Activated B cell treated with CpG ODN at 0.5 μM for 24 hours (primary cell): ENCODE measurements around the gene TCFL5. TPM values are rescaled to one million over a fixed set of nuclear protein-coding genes. Genes with fewer than 3 reads are reported as not detected.

Experiments used
- ATAC-seq: fragments of 200-7000 bp; cut with Tn5 transposase; one replicate; pipeline ENCODE4 v1.10.0; 2021; ENCODE audit warnings: low read depth, mild to moderate bottlenecking, moderate library complexity
- CTCF ChIA-PET: fragments of 350-600 bp; sonication (Branson Sonifier 250); formaldehyde crosslinking; loops from one replicate; lab custom pipeline; 2021; ENCODE audit warnings: antibody characterized with exemption; lab: Charles Lee
- POLR2A ChIA-PET: fragments of 350-600 bp; sonication (Branson Sonifier 250); formaldehyde crosslinking; loops from one replicate; lab custom pipeline; 2021; ENCODE audit warnings: antibody characterized with exemption; lab: Charles Lee
- DNase-seq: peaks from one replicate; pipeline ENCODE4 v3.0.0; 2022
- H3K27ac Mint-ChIP-seq: one replicate; pipeline ENCODE4 v1.8.0; 2020; ENCODE audit warnings: mixed read lengths
- H3K27me3 Mint-ChIP-seq: one replicate; pipeline ENCODE4 v1.8.0; 2021; ENCODE audit warnings: mixed read lengths
- H3K36me3 Mint-ChIP-seq: one replicate; pipeline ENCODE4 v1.8.0; 2021; ENCODE audit warnings: low read depth, mixed read lengths
- H3K4me1 Mint-ChIP-seq: one replicate; pipeline ENCODE4 v1.8.0; 2021; ENCODE audit warnings: mixed read lengths
- H3K4me3 Mint-ChIP-seq: one replicate; pipeline ENCODE4 v1.8.0; 2020; ENCODE audit warnings: mild to moderate bottlenecking, mixed read lengths
- H3K9me3 Mint-ChIP-seq: one replicate; pipeline ENCODE4 v1.8.0; 2020; ENCODE audit warnings: mixed read lengths
- intact Hi-C: fragments of 100-400 bp; cut with micrococcal nuclease; formaldehyde crosslinking; loops from one replicate; pipeline ENCODE4 v1.15.1; 2024
- total RNA-seq: library from RNA; stranded (reverse); gene quantifications from 2 replicates; pipeline ENCODE4 v1.2.3, GENCODE V29; 2022
- TF ChIP-seq, protein P1 (sequence below): fragments of 200-600 bp; IDR thresholded peaks from one replicate; pipeline ENCODE4 v1.8.0; 2022; ENCODE audit warnings: antibody characterized with exemption, mild to moderate bottlenecking

The TCFL5 gene
- total RNA-seq, 1 donor from 2014 or later = 54.5 TPM

DNA sequence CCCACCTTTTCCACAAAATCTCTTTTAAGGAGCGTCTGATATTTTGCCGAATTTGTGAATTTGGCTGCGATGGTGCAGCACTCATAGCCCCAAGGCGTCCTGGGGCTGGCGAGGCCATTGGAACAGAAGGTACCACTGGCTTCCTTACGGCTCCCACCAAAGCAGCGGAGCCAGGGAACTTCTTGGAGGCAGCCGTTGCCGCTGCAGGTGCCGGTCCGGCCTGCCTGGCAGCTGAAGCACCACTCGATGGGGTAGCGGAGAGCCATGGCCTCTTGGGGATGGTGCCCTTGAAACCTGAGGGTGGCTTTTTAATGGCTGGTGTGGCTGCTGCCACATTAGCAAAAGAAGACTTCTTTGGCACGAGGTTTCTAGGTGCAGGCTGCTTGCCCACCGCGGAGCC is 34.9 kb upstream of the TCFL5 start:
- ChIA-PET CTCF (no interaction called here), POLR2A (no interaction called here)
- no peak overlapping the region for H3K4me3 Mint-ChIP-seq
- DNase-seq = no peak
- H3K27ac Mint-ChIP-seq = no peak overlapping the region
- TF ChIP-seq, protein P1, sequence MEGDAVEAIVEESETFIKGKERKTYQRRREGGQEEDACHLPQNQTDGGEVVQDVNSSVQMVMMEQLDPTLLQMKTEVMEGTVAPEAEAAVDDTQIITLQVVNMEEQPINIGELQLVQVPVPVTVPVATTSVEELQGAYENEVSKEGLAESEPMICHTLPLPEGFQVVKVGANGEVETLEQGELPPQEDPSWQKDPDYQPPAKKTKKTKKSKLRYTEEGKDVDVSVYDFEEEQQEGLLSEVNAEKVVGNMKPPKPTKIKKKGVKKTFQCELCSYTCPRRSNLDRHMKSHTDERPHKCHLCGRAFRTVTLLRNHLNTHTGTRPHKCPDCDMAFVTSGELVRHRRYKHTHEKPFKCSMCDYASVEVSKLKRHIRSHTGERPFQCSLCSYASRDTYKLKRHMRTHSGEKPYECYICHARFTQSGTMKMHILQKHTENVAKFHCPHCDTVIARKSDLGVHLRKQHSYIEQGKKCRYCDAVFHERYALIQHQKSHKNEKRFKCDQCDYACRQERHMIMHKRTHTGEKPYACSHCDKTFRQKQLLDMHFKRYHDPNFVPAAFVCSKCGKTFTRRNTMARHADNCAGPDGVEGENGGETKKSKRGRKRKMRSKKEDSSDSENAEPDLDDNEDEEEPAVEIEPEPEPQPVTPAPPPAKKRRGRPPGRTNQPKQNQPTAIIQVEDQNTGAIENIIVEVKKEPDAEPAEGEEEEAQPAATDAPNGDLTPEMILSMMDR = no peak
- H3K9me3 Mint-ChIP-seq = no peaks in the 10 kb centered on the region
- H3K36me3 Mint-ChIP-seq = peaks cover 53% of the 10 kb centered on the region
- intact Hi-C loops = no loop called here
- no peaks in the 10 kb centered on the region for H3K27me3 Mint-ChIP-seq
- no peak for ATAC-seq
- peaks cover 25% of the 10 kb centered on the region for H3K4me1 Mint-ChIP-seq

DNA sequence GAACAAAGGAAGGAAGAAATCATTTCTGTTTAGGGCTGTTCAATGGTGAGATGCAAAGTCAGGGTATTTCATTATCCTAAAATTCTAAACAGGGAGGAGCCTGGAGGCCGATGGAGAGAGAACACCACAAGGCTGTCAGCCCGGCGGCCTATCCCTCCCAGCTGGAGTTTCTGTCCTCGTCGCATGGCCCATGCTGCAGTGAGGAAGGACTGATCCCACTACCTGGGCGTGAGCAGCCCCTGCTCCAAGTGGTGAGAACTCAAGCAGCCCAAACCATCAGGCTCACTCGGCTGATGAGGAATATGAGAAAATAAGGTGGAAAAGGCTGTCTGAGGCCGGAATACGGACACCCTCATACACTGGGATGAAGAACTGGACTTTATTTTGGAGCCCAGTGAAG is 33.9 kb upstream of the TCFL5 start:
- no peaks in the 10 kb centered on the region for H3K9me3 Mint-ChIP-seq
- DNase-seq (no peak), ATAC-seq (no peak)
- H3K27me3 Mint-ChIP-seq = no peaks in the 10 kb centered on the region
- H3K4me3 Mint-ChIP-seq = no peak overlapping the region
- TF ChIP-seq, protein P1 = no peak
- no peak overlapping the region for H3K27ac Mint-ChIP-seq
- H3K36me3 Mint-ChIP-seq = peaks cover 57% of the 10 kb centered on the region
- ChIA-PET CTCF (interaction anchor here (1.7 kb wide), 1 partner anchor 113 kb away, joined by 4 read pairs; no protein-coding TSS in a partner anchor), POLR2A (no interaction called here)
- intact Hi-C loops = no loop called here
- peaks cover 23% of the 10 kb centered on the region for H3K4me1 Mint-ChIP-seq

DNA sequence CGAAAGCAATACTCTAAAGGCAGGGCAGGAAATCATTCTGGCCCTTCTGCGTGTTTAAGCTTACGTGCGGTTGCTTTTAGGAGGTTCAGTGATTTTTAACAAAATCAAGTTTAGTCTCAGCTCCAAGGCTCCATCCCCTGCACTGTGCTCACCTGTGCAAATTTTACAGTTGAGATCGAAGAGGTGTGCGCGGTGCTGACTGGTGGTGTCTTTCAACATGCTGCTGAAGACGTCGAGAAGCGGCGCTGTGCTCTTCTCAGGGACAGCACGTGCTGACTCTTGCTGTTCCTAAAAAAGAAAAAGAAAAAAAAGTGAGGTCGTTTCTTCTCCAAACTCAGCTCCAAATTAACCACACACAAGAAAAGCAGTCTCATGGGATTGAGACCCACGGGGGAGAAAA is 32.6 kb upstream of the TCFL5 start:
- CTCF ChIA-PET = interaction anchor here (1.7 kb wide), 1 partner anchor 115 kb away, joined by 4 read pairs; no protein-coding TSS in a partner anchor
- peaks cover 70% of the 10 kb centered on the region for H3K36me3 Mint-ChIP-seq
- DNase-seq = no peak
- peaks cover 10% of the 10 kb centered on the region for H3K4me1 Mint-ChIP-seq
- H3K9me3 Mint-ChIP-seq = no peaks in the 10 kb centered on the region
- H3K27me3 Mint-ChIP-seq = no peaks in the 10 kb centered on the region
- POLR2A ChIA-PET = no interaction called here
- intact Hi-C loops = no loop called here
- H3K27ac Mint-ChIP-seq = no peak overlapping the region
- no peak for ATAC-seq
- no peak overlapping the region for H3K4me3 Mint-ChIP-seq
- TF ChIP-seq, protein P1 = no peak

DNA sequence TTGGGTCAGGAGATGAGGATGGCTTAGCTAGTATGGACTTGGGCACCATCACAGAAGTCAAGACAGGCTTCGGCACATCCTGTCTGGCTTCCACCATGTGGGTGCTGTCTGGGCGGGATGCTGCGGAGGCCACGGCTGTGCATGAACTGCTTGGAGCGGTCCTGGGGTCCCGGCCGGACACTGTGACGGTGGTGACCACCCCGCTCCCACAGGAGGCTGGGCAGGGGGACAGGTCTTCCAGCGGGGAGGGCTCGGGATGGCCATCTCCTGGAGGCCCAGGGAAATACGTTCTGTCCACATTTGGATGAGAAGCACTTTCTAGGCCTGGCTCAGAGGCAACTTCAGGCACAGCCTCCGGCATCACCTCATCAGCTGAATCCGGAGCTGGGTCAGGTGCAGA is 32.1 kb upstream of the TCFL5 start:
- peaks cover 5% of the 10 kb centered on the region for H3K4me1 Mint-ChIP-seq
- intact Hi-C loops = no loop called here
- TF ChIP-seq, protein P1 = no peak
- no peak for ATAC-seq
- H3K9me3 Mint-ChIP-seq = no peaks in the 10 kb centered on the region
- DNase-seq = no peak
- no peak overlapping the region for H3K4me3 Mint-ChIP-seq
- no peak overlapping the region for H3K27ac Mint-ChIP-seq
- peaks cover 73% of the 10 kb centered on the region for H3K36me3 Mint-ChIP-seq
- no peaks in the 10 kb centered on the region for H3K27me3 Mint-ChIP-seq
- ChIA-PET CTCF (interaction anchor here (1.7 kb wide), 1 partner anchor 115 kb away, joined by 4 read pairs; no protein-coding TSS in a partner anchor), POLR2A (no interaction called here)

DNA sequence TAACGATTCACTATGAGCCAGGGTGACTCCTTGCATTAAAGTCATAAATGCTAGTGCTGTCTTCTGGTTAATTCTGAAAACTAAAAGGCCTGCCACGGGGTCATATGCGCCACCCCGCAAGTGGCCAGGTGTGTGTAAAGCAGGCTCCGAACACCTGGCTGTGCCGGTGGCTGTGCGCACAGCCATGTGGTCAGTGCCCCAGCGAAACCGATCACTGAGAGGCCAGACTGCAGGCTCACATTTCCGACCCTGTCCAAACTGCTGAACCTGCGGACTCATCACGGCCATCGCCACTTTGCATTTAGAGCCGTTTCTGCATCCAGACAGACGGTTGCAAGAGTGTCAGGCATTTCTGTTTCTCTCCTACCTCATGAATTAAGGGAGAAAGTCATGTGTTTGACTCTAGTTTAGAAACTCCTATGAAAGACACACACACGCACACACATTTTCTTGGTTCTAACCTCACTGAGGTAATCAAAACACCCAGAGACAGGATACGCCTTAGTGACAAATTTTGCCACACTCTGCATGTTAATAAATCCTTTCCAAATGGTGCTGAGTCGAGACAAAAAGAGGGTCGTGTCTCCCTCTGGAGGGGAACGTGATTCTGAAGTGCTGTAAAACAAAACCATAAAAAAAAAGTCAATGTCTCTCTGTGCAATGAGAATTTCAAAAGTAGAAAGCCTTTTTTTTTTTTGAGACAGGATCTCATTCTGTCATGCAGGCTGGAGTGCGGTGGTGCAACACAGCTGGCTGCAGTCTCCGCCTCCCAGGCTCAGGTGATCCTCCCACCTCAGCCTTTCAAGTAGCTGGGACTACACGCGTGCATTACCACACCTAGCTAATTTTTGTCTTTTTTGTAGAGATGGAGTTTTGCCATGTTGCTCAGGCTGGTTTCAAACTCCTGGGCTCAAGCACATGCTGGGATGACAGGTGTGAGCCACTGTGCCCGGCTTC is 31.0 kb upstream of the TCFL5 start:
- CTCF ChIA-PET = interaction anchor here (0.7 kb wide), 1 partner anchor 57 kb away, joined by 3 read pairs; no protein-coding TSS in a partner anchor
- POLR2A ChIA-PET = interaction anchor here (0.7 kb wide), 1 partner anchor 1345 kb away, joined by 4 read pairs; no protein-coding TSS in a partner anchor
- Mint-ChIP-seq H3K27me3 (no peaks in the 10 kb centered on the region), H3K36me3 (peaks cover 84% of the 10 kb centered on the region), H3K9me3 (no peaks in the 10 kb centered on the region), H3K4me3 (no peak overlapping the region), H3K27ac (no peak overlapping the region), H3K4me1 (no peaks in the 10 kb centered on the region)
- DNase-seq = no peak
- TF ChIP-seq, protein P1 = no peak
- ATAC-seq = no peak
- intact Hi-C loops = no loop called here
